ENCODE results near the gene SEMA5A.

Gene SEMA5A

DNA sequence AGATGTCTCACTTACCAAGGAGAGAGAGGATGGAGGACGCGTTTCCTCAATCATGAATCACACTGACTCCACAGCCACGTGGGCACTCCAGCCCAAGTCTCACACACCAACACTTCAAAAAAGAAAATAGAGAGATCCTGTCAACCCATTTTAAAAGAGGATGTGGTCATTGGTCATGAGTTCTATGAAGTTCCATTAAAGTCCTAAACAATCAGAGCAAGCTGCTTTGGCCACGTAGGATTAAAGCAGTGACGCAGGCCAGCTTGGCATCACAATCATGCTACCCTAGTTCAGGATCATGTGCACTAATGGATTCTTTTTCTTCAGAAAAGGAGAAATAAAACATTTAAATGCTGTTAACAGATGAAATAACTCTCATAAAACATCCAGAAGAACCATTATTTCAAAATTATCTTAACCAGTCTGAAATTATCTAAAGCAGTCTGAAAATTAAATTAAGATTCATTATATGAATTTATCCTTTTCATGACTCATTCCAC lies 108.1 kb downstream of the SEMA5A start:
- Histone ChIP-seq H3K27ac (ENCODE audit: low read length) (no peak overlapping the region), H3F3A (ENCODE audit: insufficient read depth, low read length) (no peaks in the 10 kb centered on the region), H3K9me3 (replicated peaks; ENCODE audit: insufficient read depth, low read length) (no peaks in the 10 kb centered on the region), H4K20me1 (ENCODE audit: insufficient read depth, low read length) (no peaks in the 10 kb centered on the region), H3K4me1 (ENCODE audit: low read length) (no peaks in the 10 kb centered on the region), H3K79me2 (ENCODE audit: low read length) (no peaks in the 10 kb centered on the region), H3K27me3 (replicated peaks; ENCODE audit: insufficient read depth, low read length) (no peaks in the 10 kb centered on the region), H3K36me3 (replicated peaks; ENCODE audit: insufficient read depth, low read length) (no peaks in the 10 kb centered on the region), H3K4me3 (ENCODE audit: low read length) (no peak overlapping the region), H3K9ac (ENCODE audit: low read length) (no peak overlapping the region), H3K4me2 (ENCODE audit: low read depth, low read length) (no peak overlapping the region), H3K9me2 (replicated peaks; ENCODE audit: insufficient read depth, low read length) (no peaks in the 10 kb centered on the region), H2AFZ (ENCODE audit: low read length) (no peak overlapping the region)
- TF ChIP-seq EZH2phosphoT487 (IDR thresholded peaks at IDR 0.05; ENCODE audit: low read length), result no peak
- TF ChIP-seq, protein P1, sequence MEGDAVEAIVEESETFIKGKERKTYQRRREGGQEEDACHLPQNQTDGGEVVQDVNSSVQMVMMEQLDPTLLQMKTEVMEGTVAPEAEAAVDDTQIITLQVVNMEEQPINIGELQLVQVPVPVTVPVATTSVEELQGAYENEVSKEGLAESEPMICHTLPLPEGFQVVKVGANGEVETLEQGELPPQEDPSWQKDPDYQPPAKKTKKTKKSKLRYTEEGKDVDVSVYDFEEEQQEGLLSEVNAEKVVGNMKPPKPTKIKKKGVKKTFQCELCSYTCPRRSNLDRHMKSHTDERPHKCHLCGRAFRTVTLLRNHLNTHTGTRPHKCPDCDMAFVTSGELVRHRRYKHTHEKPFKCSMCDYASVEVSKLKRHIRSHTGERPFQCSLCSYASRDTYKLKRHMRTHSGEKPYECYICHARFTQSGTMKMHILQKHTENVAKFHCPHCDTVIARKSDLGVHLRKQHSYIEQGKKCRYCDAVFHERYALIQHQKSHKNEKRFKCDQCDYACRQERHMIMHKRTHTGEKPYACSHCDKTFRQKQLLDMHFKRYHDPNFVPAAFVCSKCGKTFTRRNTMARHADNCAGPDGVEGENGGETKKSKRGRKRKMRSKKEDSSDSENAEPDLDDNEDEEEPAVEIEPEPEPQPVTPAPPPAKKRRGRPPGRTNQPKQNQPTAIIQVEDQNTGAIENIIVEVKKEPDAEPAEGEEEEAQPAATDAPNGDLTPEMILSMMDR (IDR thresholded peaks at IDR 0.05; ENCODE audit: low read length), result no peak
- no peak for TF ChIP-seq EZH2 (optimal IDR thresholded peaks at IDR 0.05; ENCODE audit: low read depth, low read length)
- DNase-seq, result no peak

DNA sequence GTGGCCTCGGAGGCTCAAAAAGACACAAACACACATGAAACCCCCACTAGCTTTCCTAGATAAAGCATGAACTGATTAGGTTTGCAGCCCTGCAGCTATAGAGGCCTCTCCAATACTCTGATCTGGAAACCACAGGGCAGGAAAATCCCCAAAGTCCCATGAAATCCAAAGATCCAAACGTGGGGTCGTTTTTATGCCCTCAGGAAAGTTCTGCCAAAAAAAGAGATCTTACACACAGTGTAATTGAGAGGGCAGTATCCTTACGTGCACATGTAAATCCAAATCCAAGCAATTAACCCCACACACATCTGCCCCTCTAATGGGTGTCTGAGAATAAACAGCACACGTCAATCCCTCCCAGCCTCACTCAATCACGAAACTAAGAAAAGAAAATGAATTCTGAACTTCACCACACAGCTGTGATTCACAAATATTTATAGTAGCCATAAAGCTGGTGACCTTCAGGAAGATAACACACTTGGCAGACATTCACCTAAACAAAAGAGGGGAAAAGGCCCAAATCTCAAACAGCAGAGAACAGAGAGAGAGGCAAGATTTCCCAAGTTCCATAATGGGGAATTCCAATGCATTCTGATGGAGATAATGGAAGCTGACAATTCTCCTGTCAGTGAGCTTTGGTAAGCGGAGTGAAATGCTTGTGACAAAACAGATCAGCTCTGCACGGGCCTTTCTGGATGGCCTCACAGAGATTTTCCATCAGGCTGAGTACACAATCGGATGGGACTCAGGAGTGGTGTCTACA lies 114.2 kb downstream of the SEMA5A start:
- Histone ChIP-seq H3K4me3 (ENCODE audit: low read length) (no peak overlapping the region), H3K79me2 (ENCODE audit: low read length) (no peaks in the 10 kb centered on the region), H3F3A (ENCODE audit: insufficient read depth, low read length) (peaks cover 7% of the 10 kb centered on the region; the same call in 1 of the 2 replicates), H3K27me3 (replicated peaks; ENCODE audit: insufficient read depth, low read length) (no peaks in the 10 kb centered on the region), H3K9me2 (replicated peaks; ENCODE audit: insufficient read depth, low read length) (no peaks in the 10 kb centered on the region), H4K20me1 (ENCODE audit: insufficient read depth, low read length) (no peaks in the 10 kb centered on the region), H3K27ac (ENCODE audit: low read length) (peak overlapping the region; percentile 29; the same call in 1 of the 2 replicates), H3K4me1 (ENCODE audit: low read length) (peaks cover 44% of the 10 kb centered on the region), H3K9ac (ENCODE audit: low read length) (no peak overlapping the region), H3K9me3 (replicated peaks; ENCODE audit: insufficient read depth, low read length) (no peaks in the 10 kb centered on the region), H2AFZ (ENCODE audit: low read length) (no peak overlapping the region), H3K4me2 (ENCODE audit: low read depth, low read length) (peak overlapping the region; percentile 11), H3K36me3 (replicated peaks; ENCODE audit: insufficient read depth, low read length) (no peaks in the 10 kb centered on the region)
- no peak for TF ChIP-seq EZH2phosphoT487 (IDR thresholded peaks at IDR 0.05; ENCODE audit: low read length)
- TF ChIP-seq EZH2 (optimal IDR thresholded peaks at IDR 0.05; ENCODE audit: low read depth, low read length), result no peak
- TF ChIP-seq, protein P1 (IDR thresholded peaks at IDR 0.05; ENCODE audit: low read length), result no peak
- peak; percentile 38 for DNase-seq

DNA sequence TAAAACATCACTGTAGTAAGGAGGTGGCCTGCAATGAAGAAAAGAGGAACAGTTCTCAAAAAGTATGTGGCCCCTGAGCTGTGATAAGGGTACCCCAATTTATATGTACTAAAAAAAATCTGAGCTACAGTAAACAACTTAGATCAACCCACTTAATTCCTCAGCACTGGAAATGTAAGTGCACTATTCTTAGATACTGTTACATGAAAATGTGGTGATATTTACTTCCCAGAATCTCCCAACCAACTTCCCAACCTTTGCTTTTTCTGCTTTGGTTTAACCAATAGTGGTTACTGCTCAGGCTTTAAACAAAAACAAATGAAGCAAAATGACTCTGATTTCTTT lies 114.8 kb downstream of the SEMA5A start:
- peak overlapping the region; percentile 29; the same call in 1 of the 2 replicates for H3K27ac ChIP-seq (ENCODE audit: low read length)
- H4K20me1 ChIP-seq (ENCODE audit: insufficient read depth, low read length), result no peaks in the 10 kb centered on the region
- H3K9me3 ChIP-seq (replicated peaks; ENCODE audit: insufficient read depth, low read length), result no peaks in the 10 kb centered on the region
- TF ChIP-seq, protein P1 (IDR thresholded peaks at IDR 0.05; ENCODE audit: low read length), result no peak
- no peak for TF ChIP-seq EZH2phosphoT487 (IDR thresholded peaks at IDR 0.05; ENCODE audit: low read length)
- TF ChIP-seq EZH2 (optimal IDR thresholded peaks at IDR 0.05; ENCODE audit: low read depth, low read length), result no peak
- H3K4me2 ChIP-seq (ENCODE audit: low read depth, low read length), result peak overlapping the region; percentile 11
- H3K4me3 ChIP-seq (ENCODE audit: low read length), result no peak overlapping the region
- H3K9me2 ChIP-seq (replicated peaks; ENCODE audit: insufficient read depth, low read length), result no peaks in the 10 kb centered on the region
- H3K36me3 ChIP-seq (replicated peaks; ENCODE audit: insufficient read depth, low read length), result no peaks in the 10 kb centered on the region
- H3K4me1 ChIP-seq (ENCODE audit: low read length), result peaks cover 44% of the 10 kb centered on the region
- no peaks in the 10 kb centered on the region for H3K79me2 ChIP-seq (ENCODE audit: low read length)
- no peak for DNase-seq
- H2AFZ ChIP-seq (ENCODE audit: low read length), result no peak overlapping the region
- peaks cover 7% of the 10 kb centered on the region; the same call in 1 of the 2 replicates for H3F3A ChIP-seq (ENCODE audit: insufficient read depth, low read length)
- no peak overlapping the region for H3K9ac ChIP-seq (ENCODE audit: low read length)
- no peaks in the 10 kb centered on the region for H3K27me3 ChIP-seq (replicated peaks; ENCODE audit: insufficient read depth, low read length)

All from MM.1S (cell line).